Limb (tissue), 2 donors: ENCODE measurements around the gene NKX6-2.
"Not testable (repeated sequence)": the region's sequence is repeated elsewhere in the genome, so short reads cannot be mapped to it uniquely, and the experiment has no call there.

Experiments used
- DNase-seq, 2 donors: peaks; one replicate each; pipeline ENCODE4 v3.0.0-alpha.2; 2016; ENCODE audit errors: extremely low spot score in 2 of 2

The NKX6-2 gene

DNA sequence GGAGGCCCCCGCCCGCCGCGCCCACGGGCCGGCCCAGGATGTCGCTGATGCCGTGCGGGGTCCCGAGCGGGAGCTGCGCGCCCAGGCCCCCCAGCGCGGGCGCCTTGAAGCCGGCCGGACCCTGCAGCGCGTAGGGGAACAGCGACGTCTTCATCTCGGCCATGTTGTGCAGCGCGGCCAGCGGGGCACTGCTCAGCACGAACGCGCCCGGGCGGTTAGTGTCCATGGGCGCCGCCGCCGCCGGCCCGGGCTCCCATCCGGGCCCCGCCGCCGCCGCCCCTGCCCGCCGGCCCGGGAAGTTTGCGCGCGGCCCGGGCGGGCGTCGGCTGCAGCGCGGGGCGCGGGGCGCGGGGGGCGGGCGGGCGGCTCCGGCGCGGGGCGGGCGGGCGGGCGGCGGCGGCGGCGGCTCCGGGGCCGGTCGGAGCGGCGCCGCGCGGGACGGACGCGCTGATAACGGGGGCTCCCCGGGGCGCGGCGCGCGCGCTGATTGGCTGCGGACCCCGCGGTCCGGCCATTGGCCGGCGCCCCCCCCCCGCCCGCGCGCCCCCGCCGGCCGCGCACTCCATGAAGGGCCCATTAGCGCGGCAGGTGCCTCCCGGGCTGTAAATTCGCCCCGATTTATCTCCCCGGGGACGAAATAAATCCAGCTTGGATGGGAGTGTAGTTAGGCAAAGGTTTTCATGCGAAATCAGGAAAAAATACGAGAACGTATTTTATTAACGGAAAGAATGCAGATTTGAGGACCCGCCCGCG is at the start of gene NKX6-2:
Gene NKX6-2 (minus strand): TSS at position 425 of the 753 bp plus-strand sequence. CDS start 199 bp downstream, at position 226.
- no peak for DNase-seq

DNA sequence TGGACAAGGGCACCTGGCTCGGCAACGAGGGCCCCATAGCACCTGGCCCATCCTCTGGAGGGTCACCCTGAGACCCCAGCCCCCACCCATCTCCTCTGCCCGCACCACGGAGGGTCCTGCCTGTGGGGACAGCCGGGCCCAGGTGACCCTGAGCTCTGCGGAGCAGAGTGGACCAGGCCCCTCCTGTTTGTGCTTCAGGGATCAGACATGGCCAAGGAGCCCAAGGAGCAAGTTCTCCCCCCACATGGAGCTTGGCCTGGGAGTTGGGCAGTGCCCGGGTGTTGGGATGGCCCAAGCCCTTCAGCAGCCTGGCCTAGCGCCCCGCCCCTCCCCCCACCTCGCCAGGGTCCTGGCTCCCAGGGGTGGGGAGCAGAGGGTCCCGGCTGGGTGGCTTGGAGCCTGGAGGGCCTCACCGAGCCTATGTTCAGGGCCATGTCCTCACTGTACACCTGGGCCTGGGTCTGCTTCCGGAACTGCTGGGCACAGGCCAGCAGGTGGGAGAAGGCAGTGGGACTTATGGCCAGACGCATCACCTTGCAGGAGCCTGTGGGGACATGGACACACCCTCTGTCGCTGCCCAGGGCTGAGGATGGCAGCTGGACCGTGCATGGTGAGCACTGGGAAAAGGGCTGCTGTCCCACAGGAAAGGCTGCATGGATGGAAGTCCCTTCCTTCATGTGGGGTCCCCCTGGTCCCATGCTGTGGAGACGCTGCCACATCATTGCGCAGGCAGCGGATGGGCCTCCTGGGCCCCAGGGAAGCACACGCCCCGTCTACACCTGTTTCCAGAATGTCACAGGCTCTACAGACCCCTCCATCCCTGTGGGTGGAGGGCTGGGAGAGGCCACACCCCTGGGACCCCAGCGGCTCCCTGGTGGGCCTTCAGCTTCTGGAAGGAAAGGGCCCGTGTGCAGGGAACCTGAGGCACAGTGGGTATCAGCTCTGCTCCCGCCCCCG is 49.2 kb upstream of the NKX6-2 start:
- peak in 1 of 2 donors; percentile 26 for DNase-seq

DNA sequence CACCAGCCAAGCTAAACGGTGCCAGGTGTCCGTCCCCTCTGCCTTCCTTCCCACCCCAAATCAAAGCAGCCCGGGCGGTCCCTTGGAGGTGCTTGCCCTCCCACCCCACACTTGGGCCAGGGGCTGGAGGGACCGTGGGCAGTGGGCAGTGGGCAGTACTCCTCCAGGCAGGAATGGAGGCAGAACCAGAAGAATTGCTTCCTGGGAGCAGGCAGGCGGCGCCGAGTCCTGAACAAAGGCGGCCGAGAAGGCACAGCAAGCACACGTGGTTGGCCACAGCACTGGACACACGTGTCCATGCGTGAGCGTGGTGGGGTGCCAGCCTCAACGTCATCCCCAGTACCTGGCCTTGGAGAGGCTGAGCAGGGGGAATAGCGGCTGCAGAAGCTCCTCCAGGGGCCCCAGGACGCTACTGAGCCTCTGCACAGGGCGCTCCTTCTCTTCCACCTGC is 48.4 kb upstream of the NKX6-2 start:
- peak in 1 of 2 donors; percentile 25 for DNase-seq

DNA sequence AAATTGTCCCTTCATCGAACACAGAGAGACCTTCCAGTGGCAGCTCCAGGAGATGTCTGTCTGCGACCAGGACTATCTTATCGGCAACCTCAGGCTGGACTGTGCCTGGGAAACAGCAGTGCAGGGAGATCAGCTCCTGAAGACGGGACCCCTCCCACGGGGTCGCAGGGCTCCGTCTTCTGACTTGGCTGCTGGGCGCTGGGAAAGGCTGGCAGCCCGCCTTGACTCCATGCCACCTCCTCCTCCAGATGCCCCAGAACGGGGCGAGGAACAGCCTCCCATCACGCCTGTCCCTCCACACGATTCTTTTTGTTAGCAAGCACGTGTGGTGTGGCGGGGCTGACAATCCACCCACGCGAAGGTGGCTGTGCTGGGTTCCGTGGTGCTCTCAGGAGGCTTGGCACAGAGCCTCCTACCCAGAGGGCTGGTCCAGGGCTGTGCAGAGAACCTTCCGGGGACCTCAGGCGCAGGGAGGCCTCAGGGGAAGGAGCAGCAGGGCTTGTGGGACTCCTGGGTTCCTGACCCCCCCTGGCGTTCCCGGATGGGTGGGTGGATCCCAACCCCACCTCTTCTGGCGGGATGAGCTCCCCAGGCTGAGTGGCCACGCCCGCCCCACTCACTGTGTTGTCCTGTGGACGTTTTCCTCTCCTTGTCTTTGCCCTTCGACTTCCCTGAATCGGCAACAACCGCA is 47.6 kb upstream of the NKX6-2 start:
- peak in 1 of 2 donors; percentile 26 for DNase-seq

DNA sequence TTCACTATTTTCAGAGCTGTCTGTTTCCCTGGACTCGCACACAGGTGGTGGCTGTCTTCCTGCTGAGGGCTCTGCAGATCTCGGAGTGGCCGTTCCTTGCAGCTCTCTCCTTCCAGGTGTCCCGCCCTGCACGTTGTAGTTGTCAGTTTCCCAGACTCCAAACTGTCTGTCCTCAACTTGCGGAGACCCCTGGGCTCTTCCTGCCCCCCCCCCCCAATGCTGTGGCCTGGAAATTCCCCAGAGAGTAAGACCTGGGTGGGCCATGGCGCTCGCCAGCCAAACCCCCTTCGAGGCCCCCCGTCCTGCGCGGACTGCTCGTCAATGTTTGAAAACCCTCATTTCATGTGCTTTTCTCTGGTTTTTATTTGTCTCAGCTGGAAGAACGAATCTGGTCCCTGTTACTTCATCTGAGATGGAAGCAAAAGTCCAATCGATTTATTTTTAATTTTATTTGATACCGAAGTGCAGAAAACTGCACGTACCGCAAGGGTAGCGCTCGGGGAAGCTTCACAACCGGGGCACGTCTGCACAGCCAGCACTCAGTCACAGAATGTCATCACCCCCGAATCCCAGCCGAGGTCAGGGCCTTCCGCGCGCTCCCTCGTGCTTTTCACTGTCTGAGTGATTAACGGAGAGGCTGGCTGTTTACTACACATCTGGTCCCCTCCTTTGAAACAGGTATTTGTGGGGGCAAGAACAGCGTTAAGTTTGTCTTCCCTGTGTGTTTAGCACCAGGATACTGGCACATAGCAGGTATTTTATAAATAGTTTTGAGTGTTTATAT is 46.4 kb upstream of the NKX6-2 start:
- peak in 1 of 2 donors; percentile 27 for DNase-seq

DNA sequence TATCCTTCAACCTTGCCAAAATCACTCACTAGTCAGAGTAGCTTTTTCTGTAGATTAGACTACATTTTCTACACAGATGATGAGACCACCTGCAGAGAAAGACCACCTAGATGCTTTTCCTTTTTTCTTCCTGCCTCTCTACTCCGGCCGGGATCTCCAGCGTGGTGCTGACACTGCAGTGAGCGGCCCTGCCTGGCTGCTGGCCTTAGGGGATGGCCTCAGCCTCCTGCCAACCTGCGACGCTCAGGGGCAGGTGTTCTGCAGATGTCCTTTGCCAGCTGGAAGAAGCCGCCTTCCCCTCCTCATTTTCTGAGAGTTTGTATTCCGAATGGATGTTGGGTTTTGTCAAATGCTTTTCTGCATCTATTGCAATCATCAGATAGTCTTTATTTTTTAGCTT is 43.5 kb upstream of the NKX6-2 start:
- DNase-seq: no peak

DNA sequence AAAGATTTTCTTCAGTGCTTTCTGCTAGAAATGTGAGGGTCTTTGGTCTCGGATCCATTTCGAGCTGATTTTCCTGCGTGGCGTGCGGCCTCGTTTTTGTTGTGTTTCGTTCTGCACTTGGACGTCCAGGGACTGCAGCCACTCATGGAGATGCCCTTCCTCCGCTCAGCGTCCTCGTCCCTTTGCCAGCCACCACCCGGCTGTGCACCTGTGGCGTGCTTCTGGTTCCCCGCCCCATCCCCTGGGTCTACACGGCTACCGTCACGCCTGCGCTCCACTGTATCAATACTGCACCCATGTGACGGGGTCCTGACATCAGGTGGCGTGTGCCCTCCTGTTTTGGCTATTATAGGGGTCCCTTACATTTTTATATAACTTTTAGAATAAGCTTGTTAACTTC is 42.7 kb upstream of the NKX6-2 start:
- DNase-seq: no peak

DNA sequence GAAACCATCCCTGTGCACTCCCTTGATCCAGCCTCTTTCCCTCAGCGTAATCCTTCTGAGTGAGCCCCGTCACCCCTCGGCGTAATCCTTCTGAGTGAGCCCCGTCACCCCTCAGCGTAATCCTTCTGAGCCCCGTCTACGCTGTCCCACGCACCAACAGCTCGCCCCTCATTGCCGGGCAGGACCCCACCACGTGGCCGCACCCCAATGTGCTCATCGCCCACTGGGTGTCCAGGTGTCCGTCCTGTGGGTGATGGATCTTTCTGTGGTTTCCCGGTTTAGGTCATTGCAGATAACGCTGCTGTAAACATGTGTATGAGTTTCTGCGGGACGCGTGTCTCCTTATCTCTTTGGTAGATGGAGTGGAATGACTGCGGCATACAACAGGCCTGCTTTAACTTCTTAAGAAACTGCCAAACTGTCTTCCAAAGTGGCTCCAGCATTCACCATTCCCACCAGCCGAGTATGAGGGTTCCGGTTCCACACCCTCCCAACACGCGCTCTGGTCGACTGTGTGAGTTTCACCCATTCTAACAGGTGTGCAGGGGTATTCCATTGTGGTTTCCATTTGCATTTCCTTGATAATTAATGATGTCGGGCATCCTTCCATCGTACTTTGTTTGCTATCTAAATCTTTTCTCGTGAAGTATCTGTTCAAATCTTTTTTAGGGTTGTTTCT is 42.1 kb upstream of the NKX6-2 start:
- no peak for DNase-seq

DNA sequence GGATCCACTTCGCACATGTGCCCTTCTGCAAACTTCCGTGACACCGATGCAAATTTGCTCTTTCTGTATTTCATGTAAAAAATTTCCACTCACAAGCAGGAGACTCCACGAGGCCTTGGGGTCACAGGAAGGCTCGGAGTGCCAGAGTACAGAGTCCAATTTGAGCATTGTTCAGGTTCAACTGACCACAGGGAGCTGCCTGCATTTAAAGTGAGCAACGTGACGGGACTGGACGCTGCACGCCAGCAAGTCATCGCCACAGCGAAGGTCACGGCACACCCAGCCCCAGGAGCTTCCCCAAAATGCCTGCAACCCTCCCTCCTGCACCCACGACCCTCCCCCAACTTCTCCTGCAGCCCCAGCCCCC is 41.5 kb upstream of the NKX6-2 start:
- DNase-seq: no peak

DNA sequence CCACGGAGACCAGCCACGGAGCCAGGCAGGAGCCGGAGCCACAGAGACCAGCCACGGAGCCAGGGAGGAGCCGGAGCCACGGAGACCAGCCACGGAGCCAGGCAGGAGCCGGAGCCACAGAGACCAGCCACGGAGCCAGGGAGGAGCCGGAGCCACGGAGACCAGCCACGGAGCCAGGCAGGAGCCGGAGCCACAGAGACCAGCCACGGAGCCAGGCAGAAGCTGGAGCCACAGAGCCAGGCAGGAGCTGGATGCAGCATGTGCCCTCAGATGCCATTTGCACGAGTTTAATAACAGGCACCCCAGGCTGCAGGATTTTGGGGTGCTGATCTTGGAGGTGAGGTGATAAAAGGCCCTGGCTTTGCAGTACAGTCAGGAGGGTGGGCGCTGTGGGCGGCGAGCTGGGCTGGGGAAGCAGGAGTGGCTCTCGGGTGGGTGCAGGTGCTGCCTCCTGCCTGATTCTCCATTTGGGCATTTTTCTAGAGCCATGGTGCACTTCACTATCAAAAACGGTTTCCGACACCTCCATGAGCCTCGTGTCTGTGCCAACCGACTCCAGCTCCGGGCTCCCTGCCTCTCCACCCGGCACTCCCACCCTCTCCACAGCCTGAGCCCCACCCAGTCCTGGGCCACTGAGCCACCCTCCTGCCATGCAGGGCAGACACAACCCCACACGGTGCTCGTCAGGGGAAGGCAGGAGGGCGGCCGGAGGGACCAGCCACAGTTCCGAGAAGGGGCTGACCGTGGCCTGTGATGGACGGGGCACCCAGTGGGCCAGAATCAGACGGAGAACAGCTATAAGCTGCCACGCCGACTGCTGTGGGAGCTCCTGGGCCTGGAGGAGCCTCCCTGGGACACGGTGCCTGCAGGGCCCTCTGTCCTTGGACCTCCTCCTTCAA is 40.8 kb upstream of the NKX6-2 start:
- DNase-seq: no peak

DNA sequence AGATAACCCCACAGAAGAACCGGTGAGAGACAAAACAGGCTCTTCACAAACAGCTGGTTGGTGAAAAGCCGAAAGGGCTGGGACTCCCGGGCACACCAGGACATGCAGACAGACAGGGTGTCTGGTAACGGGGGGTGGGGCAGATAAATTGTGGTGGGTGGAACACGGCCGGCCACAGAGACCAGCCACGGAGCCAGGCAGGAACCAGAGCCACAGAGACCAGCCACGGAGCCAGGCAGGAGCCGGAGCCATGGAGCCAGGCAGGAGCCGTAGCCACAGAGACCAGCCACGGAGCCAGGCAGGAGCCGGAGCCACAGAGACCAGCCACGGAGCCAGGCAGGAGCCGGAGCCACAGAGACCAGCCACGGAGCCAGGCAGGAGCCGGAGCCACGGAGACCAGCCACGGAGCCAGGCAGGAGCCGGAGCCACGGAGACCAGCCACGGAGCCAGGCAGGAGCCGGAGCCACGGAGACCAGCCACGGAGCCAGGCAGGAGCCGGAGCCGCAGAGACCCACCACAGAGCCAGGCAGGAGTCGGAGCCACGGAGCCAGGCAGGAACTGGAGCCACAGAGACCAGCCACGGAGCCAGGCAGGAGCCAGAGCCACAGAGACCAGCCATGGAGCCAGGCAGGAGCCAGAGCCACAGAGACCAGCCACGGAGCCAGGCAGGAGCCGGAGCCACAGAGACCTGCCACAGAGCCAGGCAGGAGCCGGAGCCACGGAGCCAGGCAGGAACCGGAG is 40.0 kb upstream of the NKX6-2 start:
- not testable (repeated sequence) for DNase-seq

DNA sequence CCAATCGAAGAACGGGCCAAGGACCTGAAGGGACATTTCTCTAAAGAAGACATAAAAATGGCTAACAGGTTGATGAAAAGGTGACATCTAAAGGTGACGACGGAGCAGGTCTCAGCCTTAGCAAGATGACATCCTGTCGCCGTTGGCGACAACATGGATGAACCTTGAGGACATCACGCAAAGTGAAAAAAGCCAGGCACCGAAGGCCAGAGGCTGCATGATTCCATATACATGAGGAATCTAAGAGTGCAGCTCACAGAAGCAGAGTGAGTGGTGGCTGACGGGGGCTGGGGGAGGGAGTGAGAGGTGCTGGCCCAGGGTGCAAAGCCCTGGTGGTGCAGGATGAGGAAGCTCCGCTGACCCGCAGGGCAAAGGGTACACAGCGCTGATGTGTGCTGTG is 34.1 kb upstream of the NKX6-2 start:
- DNase-seq: no peak

DNA sequence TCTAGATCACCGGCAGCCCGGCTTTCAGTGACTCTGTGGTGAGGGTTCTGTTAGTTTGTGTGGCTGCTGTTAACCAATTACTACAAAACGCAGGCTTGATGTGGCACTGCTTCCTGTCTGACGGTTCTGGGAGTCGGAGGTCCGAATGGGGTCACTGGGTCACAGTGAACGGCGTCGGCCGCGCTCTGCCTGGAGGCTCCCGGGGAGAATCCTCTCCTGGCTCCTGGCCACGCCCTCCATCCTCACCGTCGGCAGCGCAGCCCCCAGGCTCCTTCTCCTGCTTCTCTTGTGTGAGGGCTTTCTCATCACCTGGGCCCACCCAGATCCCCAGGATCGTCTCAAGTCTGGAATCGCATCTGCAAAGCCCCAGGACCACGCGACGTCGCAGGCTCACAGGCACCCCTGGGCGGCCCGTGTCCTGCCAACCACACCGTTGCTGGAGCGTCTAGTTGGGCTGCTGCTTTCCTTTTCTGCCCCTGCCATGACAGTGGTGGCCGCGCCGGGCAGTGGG is 31.8 kb upstream of the NKX6-2 start:
- no peak for DNase-seq

DNA sequence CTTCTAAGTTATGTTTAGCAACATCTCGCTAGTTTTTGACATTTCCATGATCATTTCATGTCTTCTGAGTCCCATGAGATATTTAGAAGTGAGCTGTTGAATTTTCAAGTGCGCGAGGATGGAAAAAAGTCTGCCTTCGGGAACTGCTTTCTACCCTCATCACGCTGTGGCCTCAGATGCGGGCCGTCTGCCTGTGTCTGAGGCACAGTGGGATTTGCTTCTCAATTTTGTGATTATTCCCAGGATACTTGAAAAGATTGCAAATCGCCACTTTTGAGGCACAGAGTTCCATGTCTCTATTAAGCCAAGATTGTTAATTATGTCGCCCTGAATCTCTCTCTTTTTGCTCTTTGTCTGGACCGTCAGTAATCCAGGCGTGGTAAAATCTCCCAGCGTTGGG is 30.8 kb upstream of the NKX6-2 start:
- no peak for DNase-seq

DNA sequence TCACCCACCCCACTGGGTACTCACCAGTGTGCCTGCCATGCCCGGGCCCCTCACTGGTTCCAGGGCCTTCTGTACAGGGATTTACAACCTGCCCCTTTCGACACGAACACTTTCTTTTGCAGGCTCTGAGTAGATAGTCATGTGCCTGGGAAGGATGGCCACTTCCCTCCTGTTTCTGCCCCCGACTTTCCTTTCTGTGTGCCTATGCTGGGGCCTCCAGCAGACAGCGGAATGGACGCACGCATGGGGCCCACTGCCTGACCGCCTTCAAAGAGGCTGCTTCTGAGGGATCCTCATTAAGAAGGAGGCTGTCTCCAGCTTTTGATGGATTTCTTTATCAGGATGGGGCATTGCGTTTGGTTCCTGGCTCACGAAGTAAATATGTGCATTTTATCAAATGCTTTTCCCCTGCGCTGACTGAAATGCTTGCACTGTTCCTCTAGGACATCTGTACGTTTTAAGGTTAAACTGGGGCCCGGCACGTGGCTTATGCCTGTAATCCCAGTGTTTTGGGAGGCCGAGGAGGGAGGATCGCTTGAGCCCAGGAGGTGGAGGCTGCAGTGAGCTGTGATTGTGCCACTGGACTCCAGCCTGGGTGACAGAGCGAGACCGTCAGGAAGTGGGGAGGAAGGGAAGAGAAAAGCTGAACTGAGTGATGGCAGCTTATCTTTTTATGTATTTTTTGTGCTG is 29.4 kb upstream of the NKX6-2 start:
- DNase-seq: no peak

DNA sequence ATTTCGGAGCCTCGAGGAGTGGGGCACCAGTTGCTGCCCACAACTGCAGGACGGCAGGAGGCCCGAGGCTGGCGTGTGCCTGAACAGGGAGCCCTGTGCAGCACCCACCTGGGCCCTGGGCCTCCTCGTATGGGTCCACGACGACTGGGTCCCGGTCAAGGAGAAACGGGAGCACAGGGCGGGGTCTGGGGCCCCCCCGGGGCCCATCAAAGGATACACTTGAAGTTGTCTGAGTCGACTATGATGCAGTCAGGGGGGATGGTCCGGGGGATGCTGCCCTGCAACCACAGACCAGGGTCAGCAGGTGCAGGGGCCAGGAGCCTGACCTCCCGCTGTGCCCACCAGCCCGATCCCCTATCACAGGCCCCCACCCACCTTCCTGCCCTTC is 28.5 kb upstream of the NKX6-2 start:
- DNase-seq: no peak

DNA sequence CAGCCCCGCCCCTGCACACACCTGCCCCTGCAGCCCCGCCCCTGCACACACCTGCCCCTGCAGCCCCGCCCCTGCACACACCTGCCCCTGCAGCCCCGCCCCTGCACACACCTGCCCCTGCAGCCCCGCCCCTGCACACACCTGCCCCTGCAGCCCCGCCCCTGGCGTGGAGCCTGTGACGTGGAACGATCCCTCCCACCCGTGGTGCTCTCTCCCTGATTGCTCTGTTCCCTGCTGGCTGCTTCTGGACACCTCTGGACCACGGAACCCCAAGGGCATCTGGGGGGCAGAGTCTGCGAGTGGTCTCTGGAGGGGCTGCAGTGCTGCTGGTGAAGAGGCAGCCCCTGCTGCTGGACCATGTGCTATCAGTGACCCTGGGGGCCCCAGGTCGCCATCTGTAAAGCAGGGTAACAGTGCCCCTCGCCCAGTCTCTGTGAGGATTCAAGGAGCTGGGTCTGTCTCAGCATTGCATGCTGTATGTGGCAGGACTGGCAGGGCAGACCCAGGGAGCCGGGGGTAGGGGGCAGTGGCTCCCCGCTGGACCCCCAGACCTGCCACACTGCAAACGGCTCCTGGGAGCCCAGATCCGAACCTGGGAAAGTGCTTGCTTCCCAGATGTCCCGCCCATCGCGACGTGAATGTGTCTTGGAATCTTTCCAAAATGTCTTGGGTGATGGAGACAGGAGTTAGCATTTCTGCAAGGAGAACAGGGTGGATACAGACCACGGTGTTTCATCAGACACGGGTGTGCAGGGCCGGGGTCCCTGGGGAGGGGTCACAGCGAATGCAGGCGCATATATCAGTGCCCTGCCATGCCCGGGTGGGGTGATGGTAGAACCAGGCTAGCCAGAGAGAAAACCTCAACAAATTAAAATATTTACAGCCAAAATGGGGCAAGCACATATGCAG is 27.9 kb upstream of the NKX6-2 start:
- DNase-seq: no peak
